GM18909 (cell line): ENCODE measurements around the gene RBSN.

Experiments
- ATAC-seq: cut with Tn5 transposase; IDR thresholded peaks from one replicate; pipeline ENCODE4 v1.9.1; 2021; ENCODE audit warnings: mild to moderate bottlenecking; ENCODE audit not compliant: unreplicated experiment, poor library complexity

RBSN gene

DNA sequence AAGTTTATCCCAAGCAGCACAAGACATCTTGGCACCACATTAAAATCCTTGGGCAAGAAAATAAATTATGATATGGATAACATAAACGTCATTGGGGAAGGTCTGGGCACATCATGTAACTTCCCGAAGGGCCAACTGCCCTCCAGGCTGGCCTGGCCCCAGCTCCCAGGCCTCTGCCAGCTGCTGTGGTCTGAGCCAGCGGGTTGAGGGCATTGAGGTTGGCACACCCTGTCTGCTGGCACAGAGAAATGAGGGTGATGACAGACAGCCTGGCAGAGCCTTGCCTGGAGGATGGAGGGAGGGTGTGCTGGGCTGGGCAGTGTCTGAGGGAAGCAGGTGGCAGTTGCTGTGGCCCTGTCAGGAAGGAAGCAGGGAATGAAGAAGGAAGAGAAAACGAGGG, 3.3 kb upstream of the RBSN start:
- no peak for ATAC-seq

DNA sequence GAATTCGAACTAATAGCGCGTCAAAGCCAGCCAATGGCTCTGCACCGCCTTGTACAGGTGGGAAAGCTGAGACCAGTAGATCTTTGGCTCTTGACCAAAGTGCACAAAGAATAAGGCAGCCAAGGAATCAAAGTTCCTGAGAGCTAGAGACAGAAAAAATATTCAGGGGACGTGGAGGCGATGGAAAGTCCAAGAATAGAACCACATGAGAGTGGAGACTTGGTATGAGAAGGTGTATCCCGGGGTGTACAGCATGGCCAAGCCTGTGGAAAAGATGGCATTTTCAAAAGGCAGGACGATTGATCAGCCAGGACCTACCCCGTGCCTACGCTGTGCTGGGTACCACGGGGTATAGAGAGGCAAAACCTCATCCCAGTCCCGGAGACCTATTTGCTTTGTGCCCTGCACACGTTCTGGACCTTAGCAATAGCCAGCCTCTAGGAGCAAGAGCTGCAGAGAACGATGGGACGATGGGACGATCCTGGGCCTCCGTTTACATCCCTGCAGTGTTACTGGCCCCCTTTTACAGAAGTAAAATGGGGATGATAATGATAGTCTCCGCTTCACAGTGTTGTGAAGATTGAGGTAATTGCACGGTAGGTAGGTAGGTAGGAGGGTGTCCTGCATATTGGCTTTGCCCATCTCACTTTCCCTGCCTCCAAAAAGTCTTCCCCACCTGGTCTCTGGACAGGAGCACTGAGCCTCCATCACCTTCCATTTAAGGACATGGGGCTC, 583 bp upstream of the RBSN start:
- ATAC-seq = peak; percentile 30

DNA sequence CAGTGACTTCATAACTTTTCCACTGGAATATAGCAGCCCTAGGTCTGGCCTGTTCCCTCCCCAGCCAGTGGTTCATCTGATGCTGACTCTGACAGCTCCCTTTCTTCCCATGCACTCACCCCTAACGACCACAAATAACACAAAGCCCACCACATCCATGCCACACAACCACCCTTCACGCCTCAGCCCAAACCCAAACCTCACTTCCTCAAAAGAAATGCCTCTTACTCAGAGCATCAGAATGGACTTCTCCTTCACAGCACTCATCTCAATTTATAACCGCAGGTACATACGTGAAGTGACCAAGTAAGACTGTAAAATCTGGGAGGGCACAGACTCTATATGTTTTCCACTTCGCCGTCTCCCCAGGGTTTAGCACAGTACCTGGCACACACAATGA, 1.1 kb downstream of the RBSN start:
- no peak for ATAC-seq

DNA sequence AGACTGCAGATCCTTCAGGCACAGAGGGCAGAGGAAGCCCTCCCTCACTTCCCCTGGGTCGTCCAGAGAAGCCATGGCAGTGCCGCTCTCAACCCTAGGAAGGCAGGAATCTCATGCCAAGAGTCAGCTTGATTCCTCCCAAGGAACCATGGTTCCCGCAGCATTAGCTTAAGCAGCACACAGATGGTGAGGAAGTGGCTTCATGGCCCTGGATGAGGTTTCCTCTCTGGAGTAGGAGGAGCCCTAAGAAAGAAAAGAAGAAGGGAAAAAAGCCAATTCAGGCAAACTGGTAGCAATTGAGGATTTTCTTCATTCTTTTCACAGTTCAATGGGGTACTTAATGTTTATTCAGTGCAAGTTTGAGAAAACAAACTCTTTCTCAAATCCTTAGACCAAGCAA, 2.9 kb downstream of the RBSN start:
- no peak for ATAC-seq

DNA sequence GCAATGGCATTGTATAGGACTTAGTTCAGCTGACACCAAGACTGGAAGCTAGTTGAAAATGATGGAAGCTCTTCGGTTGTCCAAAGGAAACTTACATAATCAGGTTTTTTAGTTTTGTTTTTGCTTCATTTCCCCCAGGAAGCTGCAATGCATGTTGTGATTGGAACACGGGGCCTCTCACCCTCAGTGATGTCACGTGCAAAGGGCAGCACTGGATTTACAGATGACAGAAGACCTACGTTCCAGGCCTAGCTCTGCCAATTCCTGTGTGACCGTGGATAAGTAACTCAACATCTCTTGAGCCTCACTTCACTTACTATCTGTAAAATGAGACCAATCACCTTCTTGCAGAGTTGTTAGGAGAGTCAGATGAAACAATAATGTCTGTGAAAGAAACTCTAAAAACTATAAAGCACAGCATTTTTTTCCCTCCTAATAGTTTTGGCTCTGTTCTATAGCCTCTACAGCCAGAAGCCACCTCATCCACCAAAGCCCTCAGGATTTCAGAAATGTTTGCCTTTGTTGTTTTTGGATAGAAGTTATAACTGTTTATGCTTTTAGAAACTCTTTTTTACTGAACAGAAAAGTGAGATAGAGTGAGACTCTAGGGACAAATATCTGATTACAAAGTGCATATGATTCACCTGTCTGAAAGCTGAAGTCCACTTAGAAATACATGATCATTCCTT, 4.6 kb downstream of the RBSN start:
- no peak for ATAC-seq

DNA sequence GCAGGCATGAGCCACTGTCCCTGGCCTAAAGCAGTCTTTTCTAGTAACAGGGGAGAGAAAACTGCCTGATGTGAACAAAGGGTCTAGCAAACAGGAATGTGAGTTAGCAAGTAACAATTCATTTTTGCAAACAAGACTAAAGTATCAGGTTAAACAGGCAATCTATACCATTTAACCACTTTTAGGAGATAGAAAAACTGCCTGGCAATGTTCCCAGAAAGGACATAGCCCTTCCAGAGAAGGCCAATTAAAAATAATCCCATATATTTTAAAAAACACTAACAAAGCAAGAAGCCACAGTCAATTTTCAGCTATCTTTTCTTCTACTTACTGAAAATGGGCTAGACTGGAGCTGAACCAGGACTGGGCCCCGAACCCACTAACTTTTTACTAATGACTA, 6.3 kb downstream of the RBSN start:
- no peak for ATAC-seq

DNA sequence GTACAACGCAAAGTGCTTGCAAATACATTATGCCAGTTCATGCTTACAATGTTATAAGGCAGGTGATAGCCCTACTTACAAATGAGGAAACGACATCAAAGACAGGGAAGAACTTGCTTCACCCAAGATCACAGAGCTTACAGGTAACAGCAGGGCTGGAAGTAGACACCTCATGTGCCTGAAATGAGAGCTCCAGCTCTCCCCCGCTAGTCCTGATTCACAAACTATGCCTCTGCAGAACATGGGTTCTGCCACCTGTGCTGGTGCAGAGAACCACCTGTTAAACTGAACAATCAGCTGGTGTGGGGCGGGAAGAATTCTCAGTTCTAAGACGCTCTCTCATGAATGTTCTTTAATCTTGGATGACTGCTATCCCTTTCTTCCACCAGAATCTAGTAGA, 7.4 kb downstream of the RBSN start:
- no peak for ATAC-seq

DNA sequence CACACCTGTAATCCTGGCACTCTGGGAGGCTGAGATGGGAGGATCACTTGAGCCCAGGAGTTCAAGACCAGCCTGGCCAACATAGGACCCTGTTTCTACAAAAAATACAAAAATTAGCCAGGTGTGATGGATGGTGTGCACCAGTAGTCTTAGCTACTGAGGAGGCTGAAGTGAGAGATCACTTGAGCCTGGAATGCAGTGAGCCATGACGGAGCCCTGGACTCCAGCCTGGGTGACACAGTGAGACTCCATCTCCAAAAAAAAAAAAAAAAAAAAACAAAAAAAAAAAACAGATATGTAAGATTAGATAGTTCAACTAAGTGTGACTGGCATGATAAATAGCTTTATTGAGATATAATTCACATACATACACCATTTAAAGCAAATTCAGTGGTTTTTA, 9.7 kb downstream of the RBSN start:
- ATAC-seq = no peak

DNA sequence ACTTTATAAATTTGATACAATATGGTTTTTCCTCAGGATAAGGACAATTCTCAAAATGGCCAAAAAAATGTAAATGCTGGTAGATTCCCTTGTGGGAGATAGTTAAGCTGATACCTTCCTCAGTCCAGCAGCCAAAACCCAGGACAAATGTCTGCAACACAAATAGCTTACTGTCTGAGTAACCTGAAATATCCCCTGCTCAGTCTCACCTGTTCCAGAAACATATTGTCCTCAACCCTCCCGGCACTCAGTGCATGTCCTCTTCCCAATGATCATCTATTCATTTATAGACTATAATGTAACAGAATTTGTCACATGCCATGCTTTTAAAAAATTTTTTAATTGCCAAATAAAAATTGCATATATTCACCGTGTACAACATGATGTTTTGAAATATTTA, 12.2 kb downstream of the RBSN start:
- no peak for ATAC-seq

DNA sequence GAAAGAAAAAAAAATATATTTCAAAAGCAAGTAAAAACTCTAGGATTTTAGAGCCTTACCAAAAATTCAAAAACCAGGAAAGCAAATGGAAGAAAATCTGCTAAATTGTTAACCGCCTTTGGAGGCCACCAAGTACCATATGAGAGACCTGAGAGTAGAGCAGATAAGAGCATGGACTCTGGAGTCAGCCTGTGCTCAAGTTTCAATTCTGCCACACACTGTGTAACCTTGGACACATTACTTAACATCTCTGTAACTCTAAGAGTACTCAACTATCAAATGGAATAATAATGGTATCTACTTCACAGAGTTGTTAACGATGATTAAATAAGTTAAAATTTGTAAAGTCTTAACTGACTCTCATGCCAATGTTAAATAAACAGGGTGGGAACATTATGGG, 12.7 kb downstream of the RBSN start:
- no peak for ATAC-seq

DNA sequence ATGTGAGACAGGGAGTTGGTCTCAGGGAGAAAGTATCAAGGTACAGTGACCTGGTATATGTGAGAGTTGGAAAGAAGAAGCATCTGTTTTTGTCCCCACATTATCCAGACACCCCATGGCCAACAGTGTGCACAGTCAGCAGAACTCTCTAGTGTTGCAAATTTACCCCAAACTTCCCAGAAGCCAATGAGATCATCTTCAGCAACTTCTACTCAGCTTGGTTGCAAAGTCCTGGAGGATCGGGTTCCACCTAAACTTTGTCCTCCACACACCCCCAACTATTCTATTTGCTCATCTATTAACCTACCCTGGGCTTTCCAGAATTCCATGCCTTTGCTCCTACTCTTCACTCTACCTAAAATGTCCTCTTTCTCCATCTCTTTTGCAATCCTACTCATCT, 15.7 kb downstream of the RBSN start:
- no peak for ATAC-seq

DNA sequence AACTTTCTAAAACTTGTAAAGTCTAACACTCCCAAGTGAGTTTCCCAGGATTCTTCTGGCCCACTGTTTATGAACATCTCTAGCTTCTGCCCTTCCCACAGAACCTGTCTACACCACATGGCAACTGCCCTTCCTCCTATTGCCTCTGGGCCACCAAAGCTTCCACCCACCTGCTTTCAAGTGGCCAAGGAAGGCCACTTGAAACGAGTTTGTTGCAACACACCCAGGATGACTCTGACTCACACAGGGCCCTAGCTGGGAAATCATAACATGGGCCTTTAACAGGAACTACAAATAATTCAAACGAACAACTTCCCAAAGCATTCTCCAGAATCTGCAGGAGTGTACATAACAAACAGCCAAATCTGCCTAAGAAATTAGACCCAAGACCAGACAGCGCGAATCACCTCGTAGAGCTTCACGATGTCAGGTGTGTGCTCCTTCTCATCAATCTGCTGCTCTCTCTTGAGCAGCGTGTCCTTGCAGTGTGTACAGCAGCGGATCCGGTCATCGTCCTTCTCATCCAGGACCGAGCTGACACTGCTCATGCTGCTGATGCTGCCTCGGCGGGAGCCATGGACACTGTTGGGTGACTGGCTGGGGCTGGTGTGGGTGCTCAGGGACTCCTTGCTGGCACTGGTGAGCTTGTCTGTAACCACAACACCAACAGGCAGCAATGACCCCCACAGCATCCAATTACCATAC, 16.8 kb downstream of the RBSN start:
- ATAC-seq = no peak

DNA sequence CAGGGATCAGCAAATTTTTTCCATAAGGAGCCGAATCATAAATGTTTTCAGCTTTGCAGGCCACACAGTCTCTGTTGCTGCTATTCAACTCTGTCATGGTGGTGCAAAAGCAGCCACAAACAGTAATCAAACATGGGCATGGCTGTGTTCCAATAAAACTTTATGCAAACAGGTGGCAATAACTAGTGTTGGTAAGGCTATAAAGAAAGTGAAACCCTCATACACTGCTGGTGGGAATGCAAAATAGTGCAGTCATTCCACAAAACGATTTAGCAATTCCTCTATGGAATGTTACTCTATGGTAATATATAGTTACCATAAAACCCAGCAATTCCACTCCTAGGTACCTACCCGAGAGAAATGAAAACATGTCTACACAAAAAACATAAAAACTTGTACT, 19.9 kb downstream of the RBSN start:
- ATAC-seq = no peak

DNA sequence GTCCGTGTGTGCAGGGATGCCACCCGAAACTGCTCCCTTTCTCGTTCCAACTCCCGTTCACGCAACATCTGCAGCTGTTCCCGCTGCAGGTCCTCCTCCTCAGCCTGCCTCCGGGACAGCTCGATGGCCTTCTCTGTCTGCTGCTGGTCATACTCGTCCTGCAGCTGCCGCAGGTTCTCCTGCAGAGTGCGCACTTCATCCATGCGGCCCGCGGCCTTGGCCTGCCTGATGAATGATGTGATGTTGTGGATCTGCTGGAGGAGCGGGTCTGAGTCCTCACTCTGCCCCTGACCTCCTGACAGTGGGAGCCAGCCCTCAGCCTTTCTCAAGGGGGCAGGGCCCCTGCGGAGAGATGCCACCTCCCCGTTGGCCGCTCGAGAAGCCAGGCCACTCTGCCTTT, 24.4 kb downstream of the RBSN start:
- ATAC-seq = no peak

DNA sequence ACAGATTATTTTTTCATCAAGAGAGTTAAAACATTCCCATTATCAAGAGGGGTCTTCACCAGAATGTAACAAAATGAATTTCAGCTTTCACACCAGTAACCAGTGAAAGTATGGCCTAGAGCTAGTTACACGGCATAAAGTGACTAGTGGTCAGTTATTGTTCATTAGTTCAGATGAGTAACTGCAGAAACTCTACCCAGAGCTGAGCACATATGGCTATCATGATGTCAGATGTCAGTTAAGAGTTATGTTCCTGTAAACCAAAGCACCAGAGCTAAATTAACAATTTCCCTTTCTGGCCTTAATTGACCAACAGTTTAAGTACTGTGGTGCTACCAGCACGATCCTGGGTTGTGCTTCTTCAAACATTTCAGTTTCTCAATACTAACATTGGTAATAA, 27.2 kb downstream of the RBSN start:
- no peak for ATAC-seq

DNA sequence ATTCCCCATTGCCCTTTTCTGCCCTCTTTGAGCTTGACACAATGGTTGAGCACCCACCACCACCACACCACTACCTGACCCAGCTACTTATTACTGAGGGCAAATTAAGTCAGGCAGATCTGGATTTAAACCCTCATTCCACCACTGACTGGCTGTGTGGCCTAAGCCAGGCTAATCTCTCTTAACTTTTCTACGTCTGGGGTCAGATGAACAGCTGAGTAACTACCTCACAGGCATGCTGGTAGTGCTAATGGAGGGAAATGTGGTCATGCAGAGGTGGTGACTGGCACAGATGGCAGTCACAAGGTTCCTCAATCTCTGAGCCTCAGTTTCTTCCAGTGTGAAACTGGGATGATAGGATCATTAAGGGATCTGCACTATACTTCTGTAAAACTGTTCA, 29.5 kb downstream of the RBSN start:
- ATAC-seq = no peak

DNA sequence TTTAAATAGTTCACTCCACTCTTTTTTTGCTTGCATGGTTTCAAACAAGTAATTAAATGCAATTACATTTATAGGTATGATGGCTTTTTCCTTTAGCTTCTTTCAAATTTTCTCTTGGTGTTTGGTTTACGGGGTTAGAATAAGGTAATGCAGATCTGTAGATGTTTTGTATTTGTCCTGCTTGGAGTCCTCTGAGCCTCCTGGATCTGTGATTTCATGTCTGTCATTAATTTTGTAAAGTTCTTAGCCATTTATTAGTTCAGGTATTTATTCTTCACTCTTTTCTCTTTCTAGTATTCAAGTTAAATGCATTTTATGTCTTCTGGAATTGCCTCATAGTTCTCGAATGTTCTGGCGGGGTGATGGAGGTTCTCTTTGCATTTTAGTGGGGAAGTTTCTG, 32.5 kb downstream of the RBSN start:
- ATAC-seq = no peak

DNA sequence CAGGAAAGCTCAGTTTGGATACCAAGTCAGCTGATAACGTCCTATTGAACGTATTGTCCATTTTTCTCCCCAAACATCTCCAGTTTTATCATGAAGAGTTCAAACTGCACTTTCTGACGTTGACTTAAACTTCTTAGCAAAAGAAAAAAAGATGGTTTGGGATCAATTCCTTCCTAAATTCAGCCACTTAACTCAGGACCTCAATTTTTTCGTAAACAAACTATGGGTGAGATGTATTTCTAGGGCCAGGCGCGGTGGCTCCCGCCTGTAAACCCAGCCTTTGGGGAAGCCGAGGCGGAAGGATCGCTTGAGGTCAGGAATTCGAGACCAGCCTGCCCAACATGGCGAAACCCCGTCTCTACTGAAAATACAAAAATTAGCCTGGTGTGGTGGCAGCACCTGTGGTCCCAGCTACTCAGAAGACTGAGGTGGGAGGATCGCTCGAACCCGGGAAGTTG, 33.4 kb downstream of the RBSN start:
- no peak for ATAC-seq

DNA sequence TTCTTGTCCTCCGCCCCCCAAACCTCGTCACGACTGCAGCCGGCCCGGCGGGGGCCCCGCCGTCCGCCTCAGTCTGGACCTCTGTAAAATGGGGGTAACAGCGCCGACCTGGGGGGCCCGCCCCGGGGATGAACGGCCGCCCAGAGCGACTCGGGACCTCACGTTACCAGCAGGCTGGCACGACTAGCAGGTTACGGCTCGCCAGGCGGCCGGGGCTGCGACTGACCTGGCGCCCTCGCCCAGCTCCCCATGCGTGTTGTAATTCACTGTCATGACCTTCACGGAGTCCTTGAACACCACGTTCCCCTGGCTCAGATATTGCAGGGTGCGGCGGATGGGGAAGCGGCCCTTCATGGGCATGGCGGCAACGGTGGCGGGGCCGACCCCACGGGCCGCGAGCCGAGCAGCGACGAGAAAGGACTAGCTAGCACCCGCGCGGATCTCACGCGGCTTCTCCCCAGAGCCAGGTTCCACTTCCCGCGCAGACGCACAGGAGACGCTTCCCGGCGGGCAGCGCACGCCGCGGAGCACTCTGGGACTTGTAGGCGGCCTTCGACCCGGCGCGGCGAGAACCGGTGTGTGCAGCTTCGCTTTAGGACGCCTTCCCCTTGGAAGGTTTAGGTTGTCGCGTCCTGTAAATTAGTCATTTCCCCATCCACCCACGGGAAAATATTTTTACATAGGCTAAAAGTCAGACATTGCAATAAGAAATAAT, 34.0 kb downstream of the RBSN start, which contains the start of gene MRPS25:
TSS of gene MRPS25 (minus strand) at position 481 of the 715 bp plus-strand sequence. CDS start at position 360, 121 bp downstream.
- peak; percentile 96 for ATAC-seq

DNA sequence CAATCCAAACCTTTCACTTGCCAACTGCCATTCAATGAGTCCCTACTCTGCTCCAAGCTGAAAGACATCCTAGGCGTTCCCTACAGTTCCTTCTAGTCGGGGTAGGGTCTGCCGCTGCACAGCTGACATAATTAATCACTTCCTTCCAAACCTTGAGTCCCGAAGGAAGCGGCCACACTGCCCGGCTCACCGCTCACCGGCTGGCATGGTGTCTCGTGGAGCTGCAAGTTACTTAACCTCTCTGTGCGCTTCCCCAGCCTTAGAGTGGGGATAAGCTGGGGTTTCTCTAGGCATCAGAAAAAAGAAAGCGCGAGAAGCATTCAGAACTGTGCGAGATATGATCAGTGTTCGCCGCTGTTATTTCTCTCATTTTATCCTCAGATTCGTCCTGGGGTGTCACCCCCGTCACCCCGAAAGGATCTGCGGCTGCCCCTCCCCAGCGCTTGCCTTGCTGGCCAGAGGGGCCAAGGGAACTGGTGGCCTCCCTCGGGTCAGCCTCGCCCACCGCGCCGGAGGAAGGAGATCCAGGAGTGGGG, 34.6 kb downstream of the RBSN start:
- ATAC-seq = peak; percentile 32
